ENCODE measurements around the gene QKI.

Gene QKI

DNA sequence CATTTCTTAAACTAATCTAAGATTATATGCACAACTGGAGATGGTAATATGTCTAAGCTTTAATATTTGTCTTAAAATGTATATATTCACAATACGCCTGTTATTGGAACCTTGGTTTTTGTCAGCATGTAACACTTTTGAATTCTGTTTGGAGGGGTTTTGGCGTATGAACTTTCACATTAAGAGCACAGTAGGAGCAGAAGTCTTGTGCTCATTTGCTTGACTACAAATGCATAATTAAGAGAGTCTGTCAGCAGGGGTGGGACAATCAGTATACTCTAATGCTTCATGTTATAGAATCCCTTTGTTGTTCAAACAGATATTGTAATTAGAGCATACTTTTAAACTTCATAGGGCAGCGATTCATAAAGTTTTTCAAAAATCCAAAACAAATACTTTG lies 112.8 kb downstream of the QKI start:
- Histone ChIP-seq H4K20me1 (ENCODE audit: insufficient read depth) (peaks cover 10% of the 10 kb centered on the region; the same call in 1 of the 2 replicates), H3K4me2 (no peak overlapping the region), H3K79me2 (ENCODE audit: insufficient read depth, low read depth) (peaks cover 66% of the 10 kb centered on the region), H2AFZ (ENCODE audit: low read depth) (no peak overlapping the region), H3K36me3 (ENCODE audit: insufficient read depth) (no peaks in the 10 kb centered on the region), H3K4me1 (ENCODE audit: low read depth, poor library complexity, severe bottlenecking) (peaks cover 8% of the 10 kb centered on the region), H3K9ac (no peak overlapping the region), H3K27me3 (ENCODE audit: insufficient read depth, low read depth) (no peaks in the 10 kb centered on the region), H3K27ac (no peak overlapping the region), H3K4me3 (IDR thresholded peaks at IDR 0.05; ENCODE audit: insufficient read depth, low read depth, low read length) (no peak overlapping the region)
- TF ChIP-seq, protein P1, sequence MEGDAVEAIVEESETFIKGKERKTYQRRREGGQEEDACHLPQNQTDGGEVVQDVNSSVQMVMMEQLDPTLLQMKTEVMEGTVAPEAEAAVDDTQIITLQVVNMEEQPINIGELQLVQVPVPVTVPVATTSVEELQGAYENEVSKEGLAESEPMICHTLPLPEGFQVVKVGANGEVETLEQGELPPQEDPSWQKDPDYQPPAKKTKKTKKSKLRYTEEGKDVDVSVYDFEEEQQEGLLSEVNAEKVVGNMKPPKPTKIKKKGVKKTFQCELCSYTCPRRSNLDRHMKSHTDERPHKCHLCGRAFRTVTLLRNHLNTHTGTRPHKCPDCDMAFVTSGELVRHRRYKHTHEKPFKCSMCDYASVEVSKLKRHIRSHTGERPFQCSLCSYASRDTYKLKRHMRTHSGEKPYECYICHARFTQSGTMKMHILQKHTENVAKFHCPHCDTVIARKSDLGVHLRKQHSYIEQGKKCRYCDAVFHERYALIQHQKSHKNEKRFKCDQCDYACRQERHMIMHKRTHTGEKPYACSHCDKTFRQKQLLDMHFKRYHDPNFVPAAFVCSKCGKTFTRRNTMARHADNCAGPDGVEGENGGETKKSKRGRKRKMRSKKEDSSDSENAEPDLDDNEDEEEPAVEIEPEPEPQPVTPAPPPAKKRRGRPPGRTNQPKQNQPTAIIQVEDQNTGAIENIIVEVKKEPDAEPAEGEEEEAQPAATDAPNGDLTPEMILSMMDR (conservative IDR thresholded peaks at IDR 0.05; ENCODE audit: low read depth, low read length) = no peak

GRCh38 chr6:163529605-163530004 lies 115.1 kb downstream of the QKI start:
- Histone ChIP-seq H3K4me1 (ENCODE audit: low read depth, poor library complexity, severe bottlenecking) (peaks cover 18% of the 10 kb centered on the region), H3K9ac (no peak overlapping the region), H3K4me2 (no peak overlapping the region), H2AFZ (ENCODE audit: low read depth) (no peak overlapping the region), H4K20me1 (ENCODE audit: insufficient read depth) (peaks cover 24% of the 10 kb centered on the region; the same call in 1 of the 2 replicates), H3K79me2 (ENCODE audit: insufficient read depth, low read depth) (peaks cover 65% of the 10 kb centered on the region), H3K27ac (no peak overlapping the region), H3K36me3 (ENCODE audit: insufficient read depth) (no peaks in the 10 kb centered on the region), H3K27me3 (ENCODE audit: insufficient read depth, low read depth) (no peaks in the 10 kb centered on the region), H3K4me3 (IDR thresholded peaks at IDR 0.05; ENCODE audit: insufficient read depth, low read depth, low read length) (no peak overlapping the region)
- TF ChIP-seq, protein P1 (conservative IDR thresholded peaks at IDR 0.05; ENCODE audit: low read depth, low read length) = no peak

- peaks cover 18% of the 10 kb centered on the region for H3K4me1 ChIP-seq (ENCODE audit: low read depth, poor library complexity, severe bottlenecking)
- H3K27ac ChIP-seq = no peak overlapping the region
- peaks cover 72% of the 10 kb centered on the region for H3K79me2 ChIP-seq (ENCODE audit: insufficient read depth, low read depth)
- no peak overlapping the region for H3K9ac ChIP-seq
- peaks cover 24% of the 10 kb centered on the region; the same call in 1 of the 2 replicates for H4K20me1 ChIP-seq (ENCODE audit: insufficient read depth)
- no peak overlapping the region for H3K4me2 ChIP-seq
- no peaks in the 10 kb centered on the region for H3K36me3 ChIP-seq (ENCODE audit: insufficient read depth)
- H2AFZ ChIP-seq (ENCODE audit: low read depth) = no peak overlapping the region
- TF ChIP-seq, protein P1 (conservative IDR thresholded peaks at IDR 0.05; ENCODE audit: low read depth, low read length) = no peak
- H3K27me3 ChIP-seq (ENCODE audit: insufficient read depth, low read depth) = no peaks in the 10 kb centered on the region
- no peak overlapping the region for H3K4me3 ChIP-seq (IDR thresholded peaks at IDR 0.05; ENCODE audit: insufficient read depth, low read depth, low read length)
Measured at GRCh38 chr6:163530406-163530805, 115.9 kb downstream of the QKI start.

DNA sequence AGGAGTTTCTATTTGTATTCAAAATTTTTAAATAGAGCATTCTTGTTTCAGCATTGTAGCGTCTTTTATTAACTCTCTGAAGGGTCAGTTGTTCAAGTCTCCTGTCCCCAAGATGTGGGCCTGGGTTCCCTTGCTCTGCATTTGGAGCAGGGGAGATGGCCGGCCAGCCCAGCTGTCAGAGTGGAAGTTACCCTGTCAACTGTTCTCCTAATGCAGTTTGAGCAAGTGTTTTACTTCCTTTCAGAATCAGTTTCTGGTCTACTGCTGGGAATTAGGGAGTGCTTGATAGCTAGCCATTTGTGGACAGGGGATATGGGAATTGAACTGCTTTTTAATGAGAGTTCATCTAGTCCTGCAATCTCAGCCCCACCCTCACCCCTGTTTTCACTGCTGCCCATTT lies 116.6 kb downstream of the QKI start:
- Histone ChIP-seq H4K20me1 (ENCODE audit: insufficient read depth) (peaks cover 24% of the 10 kb centered on the region; the same call in 1 of the 2 replicates), H3K27ac (no peak overlapping the region), H3K27me3 (ENCODE audit: insufficient read depth, low read depth) (no peaks in the 10 kb centered on the region), H3K4me1 (ENCODE audit: low read depth, poor library complexity, severe bottlenecking) (peaks cover 18% of the 10 kb centered on the region), H3K9ac (no peak overlapping the region), H3K4me2 (no peak overlapping the region), H2AFZ (ENCODE audit: low read depth) (no peak overlapping the region), H3K36me3 (ENCODE audit: insufficient read depth) (no peaks in the 10 kb centered on the region), H3K79me2 (ENCODE audit: insufficient read depth, low read depth) (peaks cover 67% of the 10 kb centered on the region), H3K4me3 (IDR thresholded peaks at IDR 0.05; ENCODE audit: insufficient read depth, low read depth, low read length) (no peak overlapping the region)
- TF ChIP-seq, protein P1 (conservative IDR thresholded peaks at IDR 0.05; ENCODE audit: low read depth, low read length) = no peak
